ENCODE data around the gene ETDB. TPM values are rescaled to one million over a fixed set of nuclear protein-coding genes. Genes with fewer than 3 reads are reported as not detected.
A peak's percentile ranks its signal among the peaks of the same experiment; 100 is the strongest.
"Not testable (repeated sequence)": the region's sequence is repeated elsewhere in the genome, so short reads cannot be mapped to it uniquely, and the experiment has no call there.

ETDB gene
- total RNA-seq, 2 donors from 2014 or later = not detected

GRCh38 chrX:135112096-135112729, 8.1 kb downstream of the ETDB start:
- DNase-seq = peak; percentile 33
- TF ChIP-seq, protein P1, sequence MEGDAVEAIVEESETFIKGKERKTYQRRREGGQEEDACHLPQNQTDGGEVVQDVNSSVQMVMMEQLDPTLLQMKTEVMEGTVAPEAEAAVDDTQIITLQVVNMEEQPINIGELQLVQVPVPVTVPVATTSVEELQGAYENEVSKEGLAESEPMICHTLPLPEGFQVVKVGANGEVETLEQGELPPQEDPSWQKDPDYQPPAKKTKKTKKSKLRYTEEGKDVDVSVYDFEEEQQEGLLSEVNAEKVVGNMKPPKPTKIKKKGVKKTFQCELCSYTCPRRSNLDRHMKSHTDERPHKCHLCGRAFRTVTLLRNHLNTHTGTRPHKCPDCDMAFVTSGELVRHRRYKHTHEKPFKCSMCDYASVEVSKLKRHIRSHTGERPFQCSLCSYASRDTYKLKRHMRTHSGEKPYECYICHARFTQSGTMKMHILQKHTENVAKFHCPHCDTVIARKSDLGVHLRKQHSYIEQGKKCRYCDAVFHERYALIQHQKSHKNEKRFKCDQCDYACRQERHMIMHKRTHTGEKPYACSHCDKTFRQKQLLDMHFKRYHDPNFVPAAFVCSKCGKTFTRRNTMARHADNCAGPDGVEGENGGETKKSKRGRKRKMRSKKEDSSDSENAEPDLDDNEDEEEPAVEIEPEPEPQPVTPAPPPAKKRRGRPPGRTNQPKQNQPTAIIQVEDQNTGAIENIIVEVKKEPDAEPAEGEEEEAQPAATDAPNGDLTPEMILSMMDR (IDR thresholded peaks at IDR 0.05) = peak; percentile 73

DNA sequence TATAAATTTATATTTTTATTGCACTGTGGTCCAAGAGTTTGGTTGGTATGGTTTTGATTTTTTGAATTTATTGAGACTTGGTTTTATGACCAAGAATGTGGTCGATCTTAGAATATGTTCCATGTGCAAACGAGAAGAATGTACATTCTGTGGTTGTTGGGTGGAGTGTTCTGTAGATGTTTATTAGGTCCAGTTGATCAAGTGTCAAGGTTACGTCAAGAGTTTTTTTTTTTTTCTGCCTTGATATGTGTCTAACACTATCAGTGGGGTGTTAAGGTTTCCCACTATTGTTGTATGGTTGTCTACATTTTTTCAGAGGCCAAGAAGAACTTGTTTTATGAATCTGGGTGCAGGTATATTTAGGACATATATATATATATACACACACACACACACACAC, 10.8 kb downstream of the ETDB start:
- TF ChIP-seq, protein P1 (IDR thresholded peaks at IDR 0.05) = no peak
- Histone ChIP-seq H3K9ac (ENCODE audit: low read depth in 2 of 2, low read length in 2 of 2) (no peak overlapping the region), H3K36me3 (no peaks in the 10 kb centered on the region), H3K4me3 (no peak overlapping the region), H3K4me1 (no peaks in the 10 kb centered on the region), H3K27me3 (no peaks in the 10 kb centered on the region), H3K27ac (no peak overlapping the region), H3K9me3 (no peaks in the 10 kb centered on the region)
- DNase-seq = no peak
- intact Hi-C loops (cut with DNase I) = no loop called here

More at GRCh38 chrX:135112096-135112729, 8.1 kb downstream of the ETDB start:
- Histone ChIP-seq H3K4me1 (no peaks in the 10 kb centered on the region), H3K9me3 (no peaks in the 10 kb centered on the region), H3K36me3 (no peaks in the 10 kb centered on the region), H3K27me3 (no peaks in the 10 kb centered on the region), H3K4me3 (no peak overlapping the region), H3K9ac (ENCODE audit: low read depth in 2 of 2, low read length in 2 of 2) (no peak overlapping the region), H3K27ac (no peak overlapping the region)
- intact Hi-C loops (cut with DNase I) = no loop called here

DNA sequence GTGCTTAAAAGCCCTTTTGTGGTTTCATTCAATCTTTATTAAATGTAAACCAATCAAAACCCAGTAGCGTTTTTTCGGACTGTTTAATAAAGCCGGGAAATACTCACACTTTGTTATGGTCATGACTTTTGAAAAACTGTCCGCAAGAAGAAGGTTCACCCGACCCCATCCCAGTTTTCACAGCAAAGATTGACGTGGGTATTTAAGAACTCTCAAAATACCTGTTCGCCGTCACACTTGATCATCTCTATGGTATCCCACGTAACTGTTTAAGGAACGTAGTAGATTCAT, 20.9 kb downstream of the ETDB start:
- no peaks in the 10 kb centered on the region for H3K36me3 ChIP-seq
- no peaks in the 10 kb centered on the region for H3K9me3 ChIP-seq
- no peaks in the 10 kb centered on the region for H3K4me1 ChIP-seq
- intact Hi-C loops (cut with DNase I) = no loop called here
- H3K9ac ChIP-seq (ENCODE audit: low read depth in 2 of 2, low read length in 2 of 2) = no peak overlapping the region
- TF ChIP-seq, protein P1 (IDR thresholded peaks at IDR 0.05) = no peak
- no peak for DNase-seq
- H3K27me3 ChIP-seq = no peaks in the 10 kb centered on the region
- H3K27ac ChIP-seq = no peak overlapping the region
- no peak overlapping the region for H3K4me3 ChIP-seq

GRCh38 chrX:135097196-135097744, 23.1 kb downstream of the ETDB start:
- Histone ChIP-seq H3K9ac (ENCODE audit: low read depth in 2 of 2, low read length in 2 of 2) (peak overlapping the region in 1 of 2 donors; percentile 51), H3K4me3 (peak overlapping the region; percentile 51)
- H3K9me3 ChIP-seq; H3K4me1 ChIP-seq; intact Hi-C loops (cut with DNase I); H3K27ac ChIP-seq; DNase-seq; H3K36me3 ChIP-seq; H3K27me3 ChIP-seq: not testable (repeated sequence)

- TF ChIP-seq, protein P1 (IDR thresholded peaks at IDR 0.05) = no peak
- Histone ChIP-seq H3K27me3 (no peaks in the 10 kb centered on the region), H3K36me3 (no peaks in the 10 kb centered on the region), H3K9me3 (no peaks in the 10 kb centered on the region), H3K9ac (ENCODE audit: low read depth in 2 of 2, low read length in 2 of 2) (no peak overlapping the region), H3K4me1 (no peaks in the 10 kb centered on the region), H3K27ac (no peak overlapping the region), H3K4me3 (no peak overlapping the region)
- no peak for DNase-seq
- intact Hi-C loops (cut with DNase I) = no loop called here
Observed at GRCh38 chrX:135095715-135096114, 24.6 kb downstream of the ETDB start.

GRCh38 chrX:135094726-135095125, 25.6 kb downstream of the ETDB start:
- Histone ChIP-seq H3K9ac (ENCODE audit: low read depth in 2 of 2, low read length in 2 of 2) (no peak overlapping the region), H3K36me3 (no peaks in the 10 kb centered on the region), H3K27me3 (no peaks in the 10 kb centered on the region), H3K4me3 (no peak overlapping the region), H3K9me3 (no peaks in the 10 kb centered on the region), H3K4me1 (no peaks in the 10 kb centered on the region), H3K27ac (no peak overlapping the region)
- intact Hi-C loops (cut with DNase I) = no loop called here
- TF ChIP-seq, protein P1 (IDR thresholded peaks at IDR 0.05) = no peak
- no peak for DNase-seq

Data from colonic mucosa (tissue), 4 donors.